Activated CD8-positive, alpha-beta memory T cell treated with anti-CD3 and anti-CD28 coated beads for 36 hours (primary cell): ENCODE results near the gene VKORC1. TPM values are rescaled to one million over a fixed set of nuclear protein-coding genes. Genes with fewer than 3 reads are reported as not detected.

Experiments used
- CTCF ChIA-PET: fragments of 350-600 bp; sonication (Branson Sonifier 250); formaldehyde crosslinking; loops from one replicate; lab custom pipeline; 2021; ENCODE audit warnings: antibody characterized with exemption; lab: Charles Lee
- POLR2A ChIA-PET: fragments of 350-600 bp; sonication (Branson Sonifier 250); formaldehyde crosslinking; loops from one replicate; lab custom pipeline; 2021; ENCODE audit warnings: antibody characterized with exemption; lab: Charles Lee
- total RNA-seq, 2 experiments: library from RNA; stranded (reverse); gene quantifications; one replicate each; pipeline ENCODE4 v1.2.3, GENCODE V29; 2021

VKORC1 gene
- total RNA-seq, 2 experiments from 2014 or later, result 72.7 to 81.6 TPM

GRCh38 chr16:31111881-31112466 is 17.4 kb upstream of the VKORC1 start:
- CTCF ChIA-PET, result interaction anchor here (0.9 to 1.2 kb wide), 2 partner anchors 30 to 38 kb away, joined by 3 to 4 read pairs; partner anchors contain the start of genes ZNF646 and ZNF668
- POLR2A ChIA-PET, result no interaction called here

GRCh38 chr16:31110106-31111034 is 15.8 kb upstream of the VKORC1 start:
- POLR2A ChIA-PET, result no interaction called here
- CTCF ChIA-PET, result no interaction called here

GRCh38 chr16:31109622-31110021 is 15.0 kb upstream of the VKORC1 start:
- CTCF ChIA-PET, result no interaction called here
- POLR2A ChIA-PET, result interaction anchor here (2.0 kb wide), 1 partner anchor 8 kb away, joined by 7 read pairs; the partner anchor contains the start of gene KAT8

- ChIA-PET POLR2A (interaction anchor here (2.0 kb wide), 1 partner anchor 9 kb away, joined by 7 read pairs; the partner anchor contains the start of gene KAT8), CTCF (no interaction called here)
Observed at GRCh38 chr16:31108794-31109558, 14.4 kb upstream of the VKORC1 start.

GRCh38 chr16:31108035-31108793 is 13.6 kb upstream of the VKORC1 start, which contains the start of gene BCKDK:
BCKDK (plus strand) TSS chr16:31108386; CDS start chr16:31109224, 838 bp downstream.
- ChIA-PET POLR2A (interaction anchor here (2.0 kb wide), 1 partner anchor 9 kb away, joined by 7 read pairs; the partner anchor contains the start of gene KAT8), CTCF (no interaction called here)

GRCh38 chr16:31107465-31107867 is 12.9 kb upstream of the VKORC1 start:
- POLR2A ChIA-PET, result interaction anchor here (0.6 to 2.0 kb wide), 3 partner anchors 10 to 449 kb away, joined by 3 to 7 read pairs (median 6); partner anchors contain the start of genes FBRS and KAT8
- CTCF ChIA-PET, result interaction anchor here (0.6 kb wide), 1 partner anchor 237 kb away, joined by 3 read pairs; no protein-coding TSS in a partner anchor

- ChIA-PET CTCF (interaction anchor here (0.6 kb wide), 1 partner anchor 237 kb away, joined by 3 read pairs; no protein-coding TSS in a partner anchor), POLR2A (interaction anchor here (0.6 to 0.7 kb wide), 2 partner anchors 14 to 448 kb away, joined by 3 to 6 read pairs; partner anchors contain the start of gene FBRS)
Observed at GRCh38 chr16:31106509-31107464, 12.2 kb upstream of the VKORC1 start.

- ChIA-PET CTCF (no interaction called here), POLR2A (no interaction called here)
Observed at GRCh38 chr16:31105677-31106213, 11.1 kb upstream of the VKORC1 start.

GRCh38 chr16:31100876-31101641 is 6.5 kb upstream of the VKORC1 start:
- CTCF ChIA-PET, result interaction anchor here (0.9 to 2.3 kb wide), 2 partner anchors 41 to 116 kb away, joined by 3 to 9 read pairs; partner anchors contain the start of gene HSD3B7
- POLR2A ChIA-PET, result interaction anchor here (0.6 kb wide), 1 partner anchor 75 kb away, joined by 5 read pairs; no protein-coding TSS in a partner anchor

GRCh38 chr16:31099860-31100638 is 5.5 kb upstream of the VKORC1 start:
- CTCF ChIA-PET, result interaction anchor here (0.9 to 2.3 kb wide), 2 partner anchors 42 to 115 kb away, joined by 3 to 9 read pairs; partner anchors contain the start of gene HSD3B7
- POLR2A ChIA-PET, result interaction anchor here (0.6 kb wide), 1 partner anchor 76 kb away, joined by 5 read pairs; no protein-coding TSS in a partner anchor

GRCh38 chr16:31094088-31094423 is 541 bp downstream of the VKORC1 start:
- POLR2A ChIA-PET, result interaction anchor here (0.6 to 1.0 kb wide), 3 partner anchors 20 to 109 kb away, joined by 3 read pairs; partner anchors contain the start of genes FUS and HSD3B7
- CTCF ChIA-PET, result interaction anchor here (1.3 to 2.8 kb wide), 2 partner anchors 20 to 48 kb away, joined by 3 to 9 read pairs; partner anchors contain the start of genes ZNF646 and ZNF668

GRCh38 chr16:31093132-31093703 is 1.4 kb downstream of the VKORC1 start:
- POLR2A ChIA-PET, result interaction anchor here (0.6 kb wide), 1 partner anchor 32 kb away, joined by 3 read pairs; no protein-coding TSS in a partner anchor
- CTCF ChIA-PET, result interaction anchor here (0.9 to 2.8 kb wide), 3 partner anchors 19 to 108 kb away, joined by 3 to 9 read pairs (median 3); partner anchors contain the start of genes HSD3B7, ZNF646 and ZNF668

- ChIA-PET CTCF (interaction anchor here (1.9 kb wide), 1 partner anchor 19 kb away, joined by 4 read pairs; the partner anchor contains the start of gene ZNF668), POLR2A (interaction anchor here (0.6 kb wide), 2 partner anchors 19 to 133 kb away, joined by 3 to 5 read pairs; no protein-coding TSS in a partner anchor)
Observed at GRCh38 chr16:31092330-31092729, 2.3 kb downstream of the VKORC1 start.

- ChIA-PET CTCF (no interaction called here), POLR2A (no interaction called here)
Observed at GRCh38 chr16:31090540-31090939, 4.1 kb downstream of the VKORC1 start.
